Thymus (tissue), 11 donors: ENCODE measurements around the gene SH3RF2. TPM values are rescaled to one million over a fixed set of nuclear protein-coding genes. Genes with fewer than 3 reads are reported as not detected.

Experiments used
- DNase-seq, 9 donors: peaks; one replicate each; pipeline ENCODE4 v3.0.0-alpha.2; 2013; ENCODE audit warnings: low spot score in 9 of 9, low read depth in 6 of 9, missing footprints in 1 of 9
- H3K27ac ChIP-seq, 2 donors: one replicate each; pipeline ENCODE4 v1.5.1; 2013; ENCODE audit warnings: control low read depth in 1 of 2, low read depth in 1 of 2, low read length in 1 of 2, mild to moderate bottlenecking in 1 of 2, moderate library complexity in 1 of 2
- H3K27me3 ChIP-seq, 2 donors: one replicate each; pipeline ENCODE4 v1.5.1; 2013; ENCODE audit warnings: low read length in 1 of 2; ENCODE audit not compliant: control insufficient read depth in 2 of 2, insufficient read depth in 1 of 2
- H3K36me3 ChIP-seq, 2 donors: one replicate each; pipeline ENCODE4 v1.5.1; 2013; ENCODE audit warnings: low read length in 1 of 2, mild to moderate bottlenecking in 1 of 2, moderate library complexity in 1 of 2; ENCODE audit not compliant: control insufficient read depth in 2 of 2, insufficient read depth in 2 of 2
- H3K4me1 ChIP-seq, 2 donors: one replicate each; pipeline ENCODE4 v1.5.1; 2013; ENCODE audit warnings: low read length in 2 of 2; ENCODE audit not compliant: control insufficient read depth in 2 of 2, insufficient read depth in 2 of 2
- H3K4me3 ChIP-seq, 2 donors: one replicate each; pipeline ENCODE4 v1.5.1; 2013; ENCODE audit warnings: low read length in 2 of 2, control low read depth in 1 of 2, mild to moderate bottlenecking in 1 of 2
- H3K9me3 ChIP-seq, 2 donors: one replicate each; pipeline ENCODE4 v1.5.1; 2013; ENCODE audit warnings: low read length in 1 of 2, mild to moderate bottlenecking in 1 of 2; ENCODE audit not compliant: control insufficient read depth in 2 of 2, insufficient read depth in 1 of 2
- WGBS: extraction: QIAGEN DNeasy Blood & Tissue Kit; methylation state at CpG from one replicate; pipeline ENCODE4 v1.1.7; 2013; 5-methylcytosine and 5-hydroxymethylcytosine counted together
- polyA plus RNA-seq: library from polyadenylated mRNA; stranded (reverse); fragments of 200-250 nt; gene quantifications from one replicate; pipeline ENCODE4 v1.2.3, GENCODE V29; 2013
- total RNA-seq: library from RNA; stranded (reverse); fragments of 120-200 nt; gene quantifications from one replicate; pipeline ENCODE4 v1.2.4, GENCODE V29; 2013
- donor health status: healthy.

SH3RF2 gene
- total and polyA plus RNA-seq, 2 donors = 0.76 to 2.4 TPM

DNA sequence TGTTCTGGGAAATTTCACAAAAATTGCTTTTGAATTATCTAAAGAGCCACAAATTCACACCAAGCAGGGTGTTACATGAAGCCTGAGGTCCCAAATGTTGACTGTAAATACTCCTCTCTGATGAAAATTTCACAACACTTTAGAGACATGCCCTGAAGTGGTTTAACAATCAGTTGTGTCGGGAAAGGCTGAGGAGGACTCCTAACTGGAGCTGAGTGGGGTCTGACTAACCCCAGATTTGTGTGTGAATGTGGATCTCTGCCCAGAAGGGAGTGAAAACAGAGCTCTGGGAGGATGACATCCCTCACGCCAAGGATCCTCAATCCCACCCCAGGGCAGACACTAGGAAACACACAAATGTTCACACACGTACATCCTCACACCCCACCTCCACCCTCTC lies 32.5 kb upstream of the SH3RF2 start:
- Histone ChIP-seq H3K27me3 (no peaks in the 10 kb centered on the region), H3K36me3 (no peaks in the 10 kb centered on the region), H3K4me1 (no peaks in the 10 kb centered on the region), H3K9me3 (no peaks in the 10 kb centered on the region), H3K4me3 (no peak overlapping the region), H3K27ac (no peak overlapping the region)
- 79% methylated on average over 3 of the region's 3 CpGs for WGBS
- DNase-seq = no peak

DNA sequence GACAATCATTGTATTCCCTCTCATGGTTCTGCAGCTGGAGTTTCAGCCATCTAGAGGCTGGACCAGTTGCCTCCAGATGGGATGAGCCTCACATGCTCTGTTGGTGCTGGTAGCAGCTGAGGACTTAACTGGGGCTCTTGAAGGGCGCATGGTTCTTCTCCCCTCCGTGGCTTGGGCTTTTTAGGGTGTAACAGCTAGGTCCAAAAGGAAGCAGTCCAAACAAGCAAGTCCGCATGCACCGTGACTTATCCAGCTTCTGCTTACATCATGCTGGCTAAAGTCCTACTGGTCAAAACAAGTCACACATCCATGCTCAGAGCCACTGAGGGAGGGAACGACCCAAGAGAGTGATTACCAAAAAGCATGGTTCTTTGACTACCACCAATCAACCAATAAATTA lies 31.6 kb upstream of the SH3RF2 start:
- H3K4me1 ChIP-seq = no peaks in the 10 kb centered on the region
- WGBS = 95% methylated on average over 5 of the region's 5 CpGs
- H3K27ac ChIP-seq = no peak overlapping the region
- H3K9me3 ChIP-seq = no peaks in the 10 kb centered on the region
- no peak for DNase-seq
- no peaks in the 10 kb centered on the region for H3K36me3 ChIP-seq
- no peak overlapping the region for H3K4me3 ChIP-seq
- no peaks in the 10 kb centered on the region for H3K27me3 ChIP-seq

DNA sequence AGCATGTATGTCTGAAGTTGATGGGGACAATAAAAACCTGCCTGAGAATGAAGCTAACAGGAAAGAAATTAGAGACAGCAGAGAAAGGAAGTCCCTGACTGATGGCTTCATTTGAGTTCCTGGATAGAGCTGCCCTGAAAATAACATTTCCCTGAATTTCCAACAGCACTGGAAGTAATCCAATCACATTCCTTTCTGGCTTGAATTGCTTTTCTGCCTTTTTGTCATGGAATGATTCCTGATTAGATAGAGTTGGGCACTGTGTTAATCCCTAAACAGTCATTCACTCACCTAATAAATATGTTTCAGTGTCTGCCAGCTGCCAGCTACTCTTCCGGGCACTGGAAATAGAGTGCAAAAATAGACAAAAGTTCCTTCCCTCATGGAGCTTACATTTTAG lies 30.0 kb upstream of the SH3RF2 start:
- Histone ChIP-seq H3K27me3 (no peaks in the 10 kb centered on the region), H3K9me3 (no peaks in the 10 kb centered on the region), H3K4me3 (no peak overlapping the region), H3K36me3 (no peaks in the 10 kb centered on the region), H3K4me1 (no peaks in the 10 kb centered on the region), H3K27ac (no peak overlapping the region)
- 99% methylated on average over 1 of the region's 1 CpG for WGBS
- DNase-seq = no peak

DNA sequence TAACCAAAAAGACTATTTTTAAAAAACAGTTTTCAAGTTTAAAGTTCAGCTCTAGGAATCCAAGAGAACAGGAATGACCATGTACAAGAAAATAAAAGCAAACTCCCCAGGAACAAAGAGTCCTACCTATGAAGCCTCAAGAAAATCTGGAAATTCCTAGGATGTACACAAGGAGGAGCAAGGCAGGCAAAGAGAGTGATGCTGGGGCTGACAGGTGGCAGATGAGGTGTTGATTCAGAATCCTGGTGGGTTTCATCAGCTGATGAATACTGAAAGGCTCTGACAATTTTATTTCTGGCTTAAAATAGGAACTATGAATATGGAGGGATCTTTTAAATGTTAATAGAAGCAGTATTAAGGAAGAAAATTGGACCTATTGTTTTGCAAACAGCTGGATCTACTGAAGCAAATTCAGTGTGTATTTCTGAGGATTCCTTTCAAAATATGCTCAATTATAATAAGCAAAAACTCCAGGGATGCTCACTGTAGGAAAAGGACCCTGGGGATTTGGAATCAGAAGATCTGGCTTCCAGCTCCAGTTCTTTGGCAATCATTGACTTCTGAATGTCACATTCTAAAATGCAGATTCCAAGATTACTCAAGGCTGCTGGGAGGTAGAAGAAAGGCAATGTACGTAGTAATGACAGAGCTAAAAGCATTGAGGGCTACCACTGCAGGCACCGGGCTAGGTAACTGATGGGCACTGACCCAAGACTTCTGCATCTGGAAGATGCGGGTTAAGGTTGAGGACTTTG lies 28.0 kb upstream of the SH3RF2 start:
- Histone ChIP-seq H3K4me3 (no peak overlapping the region), H3K36me3 (no peaks in the 10 kb centered on the region)
- 96% methylated on average over 3 of the region's 3 CpGs for WGBS

DNA sequence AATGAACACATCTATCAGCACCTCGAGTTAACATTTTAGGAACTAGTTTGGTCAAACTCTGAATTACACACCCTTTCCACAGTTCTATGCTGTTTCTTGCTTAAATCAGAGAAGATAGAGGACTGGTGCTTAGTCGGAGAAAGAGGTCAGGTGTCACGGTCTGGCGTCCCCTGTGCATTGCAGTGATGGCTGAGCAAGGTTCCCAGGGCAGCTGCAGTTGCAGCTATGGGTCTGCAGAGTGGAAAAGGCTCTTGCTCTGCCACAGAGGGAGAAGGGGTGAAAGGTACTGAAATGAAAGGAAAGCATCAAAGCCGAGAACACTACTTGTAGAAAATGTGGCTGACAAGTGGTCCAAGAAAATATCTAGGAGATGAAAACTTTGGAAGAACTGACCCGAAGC lies 25.2 kb upstream of the SH3RF2 start:
- WGBS = 95% methylated on average over 6 of the region's 6 CpGs

More for the DNA sequence above, 28.0 kb upstream of the SH3RF2 start:
- H3K27ac ChIP-seq = no peak overlapping the region
- H3K27me3 ChIP-seq = no peaks in the 10 kb centered on the region
- H3K9me3 ChIP-seq = no peaks in the 10 kb centered on the region
- no peaks in the 10 kb centered on the region for H3K4me1 ChIP-seq
- no peak for DNase-seq

DNA sequence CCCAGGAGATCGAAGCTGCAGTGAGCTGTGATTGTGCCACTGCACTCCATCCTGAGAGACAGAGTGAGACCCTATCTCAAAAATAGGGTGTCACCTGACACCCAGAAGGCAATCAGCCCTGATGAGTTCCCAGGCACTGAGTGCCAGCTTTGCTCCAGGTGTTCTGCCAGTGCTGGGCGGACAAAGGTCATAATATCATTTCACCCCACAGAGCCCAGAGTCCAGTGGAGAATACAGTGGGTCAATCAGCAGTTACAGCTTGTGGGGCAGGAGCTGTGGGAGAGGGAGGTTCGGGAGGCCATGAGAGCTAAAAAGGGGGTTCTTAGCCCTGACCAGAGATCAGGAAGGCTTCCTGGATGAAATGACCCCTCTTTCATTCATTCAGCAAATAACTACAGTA lies 24.4 kb upstream of the SH3RF2 start:
- Histone ChIP-seq H3K4me3 (no peak overlapping the region), H3K36me3 (no peaks in the 10 kb centered on the region), H3K27ac (no peak overlapping the region), H3K4me1 (no peaks in the 10 kb centered on the region), H3K9me3 (no peaks in the 10 kb centered on the region), H3K27me3 (no peaks in the 10 kb centered on the region)
- 94% methylated on average over 3 of the region's 3 CpGs for WGBS
- no peak for DNase-seq

More for the DNA sequence above, 25.2 kb upstream of the SH3RF2 start:
- no peak overlapping the region for H3K4me3 ChIP-seq
- H3K4me1 ChIP-seq = no peaks in the 10 kb centered on the region
- H3K27me3 ChIP-seq = no peaks in the 10 kb centered on the region
- H3K9me3 ChIP-seq = no peaks in the 10 kb centered on the region
- DNase-seq = no peak
- H3K27ac ChIP-seq = no peak overlapping the region
- H3K36me3 ChIP-seq = no peaks in the 10 kb centered on the region

DNA sequence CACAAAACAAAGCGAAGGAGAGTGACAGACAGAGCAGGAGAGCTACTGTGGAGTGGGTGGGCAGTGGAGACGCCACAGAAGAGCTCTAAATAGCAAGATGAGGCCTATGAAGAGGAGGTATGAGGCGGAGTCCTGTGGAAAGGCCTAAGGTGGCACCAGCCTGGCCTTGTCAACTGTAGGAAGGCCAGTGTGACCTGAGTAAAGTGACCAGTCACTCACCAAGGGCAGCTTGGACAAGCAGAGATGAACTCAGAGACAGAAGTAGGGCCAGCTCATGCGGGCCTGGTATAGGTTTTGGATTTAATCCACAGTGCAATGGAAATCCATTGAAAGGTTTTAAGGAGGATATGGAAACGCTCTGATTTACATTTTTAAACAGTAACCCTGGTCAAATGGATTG lies 23.8 kb upstream of the SH3RF2 start:
- Histone ChIP-seq H3K9me3 (no peaks in the 10 kb centered on the region), H3K36me3 (no peaks in the 10 kb centered on the region), H3K27ac (no peak overlapping the region), H3K4me1 (no peaks in the 10 kb centered on the region), H3K27me3 (no peaks in the 10 kb centered on the region), H3K4me3 (no peak overlapping the region)
- WGBS = 93% methylated on average over 5 of the region's 5 CpGs
- DNase-seq = no peak

DNA sequence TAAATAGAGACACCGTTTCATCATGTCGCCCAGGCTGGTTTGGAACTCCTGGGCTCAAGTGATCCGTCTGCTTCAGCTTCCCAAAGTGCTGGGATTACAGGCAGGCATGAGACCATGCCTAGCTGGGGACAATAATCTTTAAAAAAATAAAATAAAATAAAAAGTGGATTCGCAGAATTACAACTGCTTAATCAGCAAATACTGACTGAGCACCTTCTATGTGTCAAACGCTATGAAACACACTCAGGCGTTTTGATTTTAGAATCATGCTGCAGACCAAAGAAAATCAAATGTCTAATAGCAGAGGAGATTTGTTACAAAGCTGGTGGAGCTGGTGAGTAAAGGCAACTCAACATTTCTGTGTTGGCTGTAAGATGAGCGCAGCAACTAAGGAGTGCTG lies 22.7 kb upstream of the SH3RF2 start:
- Histone ChIP-seq H3K27ac (no peak overlapping the region), H3K4me1 (no peaks in the 10 kb centered on the region), H3K36me3 (no peaks in the 10 kb centered on the region), H3K9me3 (no peaks in the 10 kb centered on the region), H3K4me3 (no peak overlapping the region), H3K27me3 (no peaks in the 10 kb centered on the region)
- no peak for DNase-seq
- WGBS = 96% methylated on average over 7 of the region's 7 CpGs

DNA sequence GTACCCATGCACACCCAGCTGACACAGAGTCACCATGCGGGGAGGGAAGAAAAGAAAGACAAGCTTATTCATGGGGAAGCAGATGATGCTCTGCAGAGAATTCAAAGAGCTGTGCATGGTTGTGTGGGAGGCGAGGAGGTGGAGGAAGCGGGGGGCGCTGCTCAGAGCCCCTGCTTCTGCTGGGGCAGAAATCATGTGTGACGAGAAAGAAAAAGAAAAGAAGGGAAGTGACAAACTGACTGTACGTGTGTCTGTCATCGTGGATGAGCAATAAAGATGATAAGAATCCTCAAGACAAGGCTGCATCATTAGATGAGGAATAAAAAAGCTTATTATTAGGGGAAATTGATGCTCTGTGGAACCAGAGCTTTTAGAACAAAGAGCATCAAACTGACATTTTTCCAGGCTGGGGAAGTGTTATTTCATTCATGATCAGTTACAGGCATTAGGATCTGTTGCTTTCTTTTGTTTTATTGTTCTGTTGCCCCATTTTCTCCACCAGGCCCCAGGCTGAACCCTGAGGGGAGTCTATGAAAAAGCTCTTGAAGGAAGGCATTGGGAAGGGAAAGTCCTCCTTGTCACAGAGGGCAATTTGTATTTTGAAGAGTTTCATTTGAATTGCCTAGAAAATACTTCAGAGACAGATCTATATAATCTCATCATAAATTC lies 20.3 kb upstream of the SH3RF2 start:
- no peaks in the 10 kb centered on the region for H3K27me3 ChIP-seq
- H3K4me1 ChIP-seq = no peaks in the 10 kb centered on the region
- DNase-seq = no peak
- H3K9me3 ChIP-seq = no peaks in the 10 kb centered on the region
- no peak overlapping the region for H3K4me3 ChIP-seq
- WGBS = 91% methylated on average over 7 of the region's 7 CpGs
- H3K36me3 ChIP-seq = no peaks in the 10 kb centered on the region
- no peak overlapping the region for H3K27ac ChIP-seq
